HepG2 (cell line): ENCODE results near the gene EEF1A1. TPM values are rescaled to one million over a fixed set of nuclear protein-coding genes. Genes with fewer than 3 reads are reported as not detected.

ENCODE experiments used
- AFF4 ChIP-seq: sonication (generic); formaldehyde crosslinking; IDR thresholded peaks from 2 replicates; pipeline ENCODE4 v1.4.0; 2020; ENCODE audit warnings: missing genetic modification reagents
- CREB3 ChIP-seq: sonication (generic); formaldehyde crosslinking; IDR thresholded peaks from 2 replicates; pipeline ENCODE4 v1.5.0; 2020; ENCODE audit warnings: missing genetic modification reagents
- ELF4 ChIP-seq: sonication (generic); formaldehyde crosslinking; IDR thresholded peaks from 2 replicates; pipeline ENCODE4 v1.5.0; 2020; ENCODE audit warnings: missing genetic modification reagents, mild to moderate bottlenecking, moderate library complexity, borderline replicate concordance
- ERF ChIP-seq: IDR thresholded peaks from 2 replicates; pipeline ENCODE4 v1.6.1; 2018; ENCODE audit warnings: missing biosample characterization, missing genetic modification reagents
- HNF4G ChIP-seq, 2 experiments: sonication (generic) in 1 of 2; formaldehyde crosslinking in 1 of 2; IDR thresholded peaks; 2 replicates each; pipeline versions ENCODE4 v1.4.0 to v1.6.1; 2011 to 2020; ENCODE audit warnings: borderline replicate concordance in 2 of 2, low read depth in 2 of 2, mild to moderate bottlenecking in 2 of 2, low read length in 1 of 2, missing genetic modification reagents in 1 of 2, moderate library complexity in 1 of 2
- HOXD1 ChIP-seq: sonication (generic); formaldehyde crosslinking; IDR thresholded peaks from 2 replicates; pipeline ENCODE4 v1.5.0; 2020; ENCODE audit warnings: missing genetic modification reagents
- IKZF5 ChIP-seq: IDR thresholded peaks from 2 replicates; pipeline ENCODE4 v1.6.1; 2018; ENCODE audit warnings: missing genetic modification reagents, mild to moderate bottlenecking, missing compliant biosample characterization
- KLF13 ChIP-seq: sonication (generic); formaldehyde crosslinking; IDR thresholded peaks from 2 replicates; pipeline ENCODE4 v1.4.0; 2020; ENCODE audit warnings: mild to moderate bottlenecking, missing genetic modification reagents
- MTF1 ChIP-seq: sonication (generic); formaldehyde crosslinking; IDR thresholded peaks from 2 replicates; pipeline ENCODE4 v1.5.0; 2020; ENCODE audit warnings: missing genetic modification reagents
- MXD1 ChIP-seq: sonication (generic); formaldehyde crosslinking; IDR thresholded peaks from 2 replicates; pipeline ENCODE4 v1.4.0; 2020; ENCODE audit warnings: mild to moderate bottlenecking, missing genetic modification reagents
- NCOA1 ChIP-seq: sonication (generic); formaldehyde crosslinking; IDR thresholded peaks from 2 replicates; pipeline ENCODE4 v1.9.0; 2021; ENCODE audit warnings: missing genetic modification reagents
- NRL ChIP-seq: sonication (generic); formaldehyde crosslinking; IDR thresholded peaks from 2 replicates; pipeline ENCODE4 v1.5.0; 2020; ENCODE audit warnings: missing genetic modification reagents, mild to moderate bottlenecking, moderate library complexity, borderline replicate concordance
- PAWR ChIP-seq: sonication (generic); formaldehyde crosslinking; IDR thresholded peaks from 2 replicates; pipeline ENCODE4 v1.4.0; 2020; ENCODE audit warnings: missing genetic modification reagents, mild to moderate bottlenecking, borderline replicate concordance
- RBM39 ChIP-seq: fragments of 200-400 bp; formaldehyde crosslinking; IDR thresholded peaks from one replicate; pipeline ENCODE4 v1.6.1; 2018; ENCODE audit warnings: antibody characterized with exemption, mild to moderate bottlenecking, low read depth, low read length; ENCODE audit not compliant: poor library complexity, severe bottlenecking
- SNAI1 ChIP-seq: sonication (generic); formaldehyde crosslinking; IDR thresholded peaks from 2 replicates; pipeline ENCODE4 v1.5.0; 2020; ENCODE audit warnings: mild to moderate bottlenecking, missing genetic modification reagents, borderline replicate concordance
- SP2 ChIP-seq: sonication (generic); formaldehyde crosslinking; IDR thresholded peaks from 2 replicates; pipeline ENCODE4 v1.5.1; 2020; ENCODE audit warnings: mild to moderate bottlenecking, missing genetic modification reagents
- ZFAT ChIP-seq: sonication (generic); formaldehyde crosslinking; conservative IDR thresholded peaks from 2 replicates; pipeline ENCODE4 v1.8.1; 2023; ENCODE audit warnings: missing genetic modification reagents, inconsistent platforms
- ZNF234 ChIP-seq: sonication (generic); formaldehyde crosslinking; conservative IDR thresholded peaks from 2 replicates; pipeline ENCODE4 v1.5.1; 2020; ENCODE audit warnings: mild to moderate bottlenecking, missing genetic modification reagents
- ZNF383 ChIP-seq: sonication (generic); formaldehyde crosslinking; IDR thresholded peaks from 2 replicates; pipeline ENCODE4 v1.4.0; 2020; ENCODE audit warnings: missing genetic modification reagents, mild to moderate bottlenecking, borderline replicate concordance
- ZNF607 ChIP-seq: sonication (generic); formaldehyde crosslinking; IDR thresholded peaks from 2 replicates; pipeline ENCODE4 v1.5.1; 2020; ENCODE audit warnings: missing genetic modification reagents, mild to moderate bottlenecking, borderline replicate concordance
- ZNF773 ChIP-seq: sonication (generic); formaldehyde crosslinking; IDR thresholded peaks from 2 replicates; pipeline ENCODE4 v1.4.0; 2020; ENCODE audit warnings: missing genetic modification reagents, borderline replicate concordance
- ZNF883 ChIP-seq: sonication (generic); formaldehyde crosslinking; IDR thresholded peaks from 2 replicates; pipeline ENCODE4 v1.5.1; 2020; ENCODE audit warnings: mild to moderate bottlenecking, missing genetic modification reagents; ENCODE audit errors: not compliant biosample characterization
- polyA plus RNA-seq, 8 experiments: library from polyadenylated mRNA; depleted of rRNA in 3 of 8; stranded (reverse) in 7 of 8; unstranded in 1 of 8; fragments of >200 nt; fragmentation: Illumina TruSeq in 4 of 8; extraction: Trizol in 4 of 8; gene quantifications; 2 replicates each; pipeline versions ENCODE4 v1.2.1 to v1.2.3, GENCODE V29; 2011 to 2016; ENCODE audit warnings: low read depth in 4 of 8, missing spikeins in 1 of 8, mixed read lengths in 1 of 8; ENCODE audit not compliant: insufficient read depth in 1 of 8
- total RNA-seq, 5 experiments: library from RNA; depleted of rRNA; stranded (reverse); fragments of >200 nt; fragmentation: Illumina TruSeq; extraction: Trizol; gene quantifications; 2 replicates each; pipeline ENCODE4 v1.2.3, GENCODE V29; 2016; ENCODE audit warnings: low read depth in 1 of 5

Gene EEF1A1
- total and polyA plus RNA-seq, 2 of the 13 experiments (the other 11 are each of a cell fraction or from before 2014, with no cell fraction given): 13,726 to 17,172 TPM

- no peak for TF ChIP-seq NRL (CRISPR knock-in tag)
- 0 out of 2 replicates have a peak, but pooled peaks have one; percentile 59 for TF ChIP-seq PAWR (CRISPR knock-in tag)
- no peak for TF ChIP-seq SNAI1 (CRISPR knock-in tag)
- no peak for TF ChIP-seq ELF4 (CRISPR knock-in tag)
- TF ChIP-seq AFF4 (CRISPR knock-in tag): peak; percentile 48
- no peak for TF ChIP-seq HNF4G (IDR thresholded peaks at IDR 0.05; ENCODE audit: borderline replicate concordance, low read depth, low read length)
- TF ChIP-seq HNF4G (CRISPR knock-in tag; IDR thresholded peaks at IDR 0.05; ENCODE audit: borderline replicate concordance, low read depth): peak; percentile 39; the same call in 1 of the 2 replicates
- no peak for TF ChIP-seq ZNF383
- TF ChIP-seq SP2: peak; percentile 49; the same call in 1 of the 2 replicates
- peak; percentile 99 for TF ChIP-seq RBM39
- peak; percentile 11 for TF ChIP-seq ZNF883
- peak; percentile 56; the same call in 1 of the 2 replicates for TF ChIP-seq MXD1
- TF ChIP-seq HOXD1 (CRISPR knock-in tag): peak; percentile 31; the same call in 1 of the 2 replicates
- peak; percentile 43; the same call in 1 of the 2 replicates for TF ChIP-seq ZNF607
- no peak for TF ChIP-seq NCOA1
- peak; percentile 79; the same call in 1 of the 2 replicates for TF ChIP-seq ZFAT (CRISPR knock-in tag)
- peak; percentile 96; the same call in 1 of the 2 replicates for TF ChIP-seq ZNF234
- peak; percentile 8; the same call in 1 of the 2 replicates for TF ChIP-seq ZNF773
- 0 out of 2 replicates have a peak, but pooled peaks have one; percentile 17 for TF ChIP-seq IKZF5 (CRISPR knock-in tag)
- peak; percentile 13; the same call in 1 of the 2 replicates for TF ChIP-seq ERF
- no peak for TF ChIP-seq KLF13 (CRISPR knock-in tag)
- TF ChIP-seq MTF1: peak; percentile 30
- TF ChIP-seq CREB3 (CRISPR knock-in tag): peak; percentile 85; the same call in 1 of the 2 replicates
These were observed 725 bp downstream of the EEF1A1 start (continued) for GRCh38 chr6:73519926-73520687.
